ENCODE data around the gene TEDC1.
A peak's percentile ranks its signal among the peaks of the same experiment; 100 is the strongest.

The TEDC1 gene, protein sequence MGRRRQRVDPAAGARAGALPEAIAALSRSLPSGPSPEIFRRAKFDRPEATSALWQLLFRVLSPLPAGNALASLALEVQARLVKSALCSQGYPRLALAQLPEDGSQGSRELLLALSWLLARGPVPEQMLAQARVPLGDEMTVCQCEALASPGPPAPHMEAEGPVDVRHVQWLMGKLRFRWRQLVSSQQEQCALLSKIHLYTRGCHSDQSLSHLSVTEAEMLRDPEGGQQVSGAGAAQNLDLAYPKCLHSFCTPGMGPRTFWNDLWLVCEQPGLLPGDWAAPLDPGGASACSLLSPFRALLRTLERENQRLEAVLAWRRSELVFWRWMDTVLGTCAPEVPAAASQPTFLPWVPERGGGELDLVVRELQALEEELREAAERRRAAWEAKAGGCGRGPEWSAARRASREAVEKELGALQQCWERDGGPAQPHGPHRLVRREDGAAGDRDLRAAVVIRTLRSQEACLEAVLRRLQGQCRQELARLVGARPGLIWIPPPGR

DNA sequence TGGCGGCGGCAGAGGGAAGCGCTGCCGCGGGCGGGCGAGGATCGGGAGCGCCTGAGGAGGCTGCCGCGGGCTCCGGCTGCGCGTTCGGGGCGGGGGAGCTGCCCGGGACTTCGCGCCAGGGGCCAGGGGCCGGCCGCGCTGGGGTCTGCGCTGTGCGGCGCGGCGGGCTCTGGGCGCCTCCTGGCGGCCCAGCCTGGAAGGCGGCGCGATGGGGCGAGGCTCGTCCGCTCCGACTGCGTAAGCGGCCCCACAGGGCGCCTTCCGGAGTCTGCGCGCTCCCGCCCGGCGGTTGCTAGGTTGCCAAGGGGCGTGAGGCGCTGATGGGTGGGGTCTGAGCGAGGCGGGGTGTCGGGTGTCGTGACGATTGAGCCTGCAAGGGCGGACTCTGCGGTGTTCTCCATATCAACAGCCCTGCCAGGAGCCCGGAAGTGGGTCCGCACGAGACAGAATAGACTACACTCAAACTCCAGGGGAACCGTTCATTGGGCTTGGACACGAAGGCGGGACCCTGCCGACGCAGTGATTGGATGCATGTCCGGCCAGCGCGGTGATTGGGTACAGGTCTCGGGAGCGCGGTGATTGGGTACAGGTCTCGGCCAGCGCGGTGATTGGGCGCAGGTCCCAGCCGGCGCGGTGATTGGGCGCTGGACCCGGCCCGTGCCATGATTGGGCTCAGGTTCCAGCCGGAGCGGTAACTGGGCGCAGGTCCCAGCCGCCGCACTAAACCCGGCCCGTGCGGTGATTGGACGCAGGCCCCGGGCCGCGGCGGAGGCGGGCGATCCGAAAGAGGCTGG lies at the start of gene TEDC1:
TSS of gene TEDC1 (plus strand) at position 675 of the 794 bp plus-strand sequence. CDS start 130 bp downstream, outside the sequence.
- DNase-seq, result peak; percentile 98 to 99

DNA sequence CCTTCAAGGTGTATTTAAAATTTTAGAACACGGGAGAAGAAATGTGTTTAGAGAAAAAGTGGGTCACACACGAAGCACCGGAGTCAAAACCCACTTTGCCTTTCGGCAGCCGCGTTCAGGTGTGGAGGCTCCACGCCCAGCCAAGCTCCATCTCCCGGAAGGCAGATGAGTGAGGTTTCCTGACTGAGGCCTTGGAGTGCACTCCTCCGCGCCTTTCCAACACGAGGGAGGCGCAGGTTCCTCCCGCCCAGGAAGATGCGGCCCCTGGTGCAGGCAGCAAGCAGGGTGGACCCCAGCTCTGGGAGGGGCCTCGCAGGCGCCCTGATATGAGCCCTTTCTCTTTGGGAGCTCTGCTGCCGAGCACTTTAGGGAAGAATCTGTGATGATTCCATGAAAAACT lies 48.9 kb upstream of the TEDC1 start:
- no peak for DNase-seq

DNA sequence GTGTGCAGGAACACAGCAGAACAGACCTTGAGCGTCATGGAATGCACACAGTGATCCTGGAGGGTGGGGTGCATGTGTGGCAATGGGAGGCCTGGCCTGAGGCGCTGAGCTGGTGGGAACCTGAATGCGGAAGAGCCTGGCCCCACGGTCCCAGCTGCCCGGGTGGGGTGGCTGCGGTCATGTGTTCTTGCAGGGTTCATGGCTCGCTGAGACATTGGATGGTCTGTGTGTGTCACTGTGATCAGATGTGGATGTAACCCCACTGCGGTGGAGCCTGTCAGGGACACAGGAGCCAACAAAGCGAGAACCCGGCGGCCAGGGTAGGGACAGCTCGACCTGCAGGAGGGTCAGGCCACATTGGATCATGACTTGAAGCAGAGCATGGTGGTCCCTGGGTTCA lies 48.2 kb upstream of the TEDC1 start:
- DNase-seq, result no peak

DNA sequence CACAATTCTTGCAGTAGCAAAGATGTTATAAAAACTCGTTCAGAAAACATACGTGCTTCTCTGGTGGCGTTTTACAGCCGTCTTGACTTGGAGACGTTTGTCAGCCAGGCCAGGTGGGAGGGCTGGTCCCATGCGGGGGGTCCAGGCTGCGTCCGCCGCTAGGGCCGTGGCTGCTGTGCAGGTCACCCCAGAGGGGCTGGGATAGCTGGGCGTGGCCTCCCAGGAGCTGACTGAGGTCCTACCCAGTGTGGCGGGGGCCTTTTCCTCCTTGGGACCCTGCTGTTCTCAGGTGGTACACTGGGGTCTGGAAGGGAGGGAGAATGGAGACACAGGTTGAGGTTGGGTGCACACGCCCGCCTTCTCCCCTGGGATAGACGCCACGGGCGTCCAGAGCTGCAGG lies 46.2 kb upstream of the TEDC1 start:
- no peak for DNase-seq

DNA sequence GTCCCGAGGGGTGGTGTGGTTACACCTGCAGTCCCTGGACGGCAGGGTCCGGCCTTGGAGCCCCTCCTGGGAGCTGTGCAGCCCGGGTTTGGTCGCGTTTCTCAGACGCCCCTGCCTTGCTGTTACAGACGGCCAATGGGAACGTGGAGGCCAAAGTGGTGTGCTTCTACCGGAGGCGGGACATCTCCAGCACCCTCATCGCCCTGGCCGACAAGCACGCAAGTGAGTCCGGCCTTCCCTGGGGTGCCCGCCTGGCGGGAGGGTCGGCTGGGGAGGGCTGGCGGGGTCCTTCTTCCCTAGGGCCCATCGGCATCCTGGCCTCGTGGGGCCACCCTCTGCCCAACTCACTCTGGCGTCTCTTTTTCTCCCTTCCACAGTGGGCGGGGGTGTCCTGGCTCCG lies 45.8 kb upstream of the TEDC1 start:
- DNase-seq, result no peak

DNA sequence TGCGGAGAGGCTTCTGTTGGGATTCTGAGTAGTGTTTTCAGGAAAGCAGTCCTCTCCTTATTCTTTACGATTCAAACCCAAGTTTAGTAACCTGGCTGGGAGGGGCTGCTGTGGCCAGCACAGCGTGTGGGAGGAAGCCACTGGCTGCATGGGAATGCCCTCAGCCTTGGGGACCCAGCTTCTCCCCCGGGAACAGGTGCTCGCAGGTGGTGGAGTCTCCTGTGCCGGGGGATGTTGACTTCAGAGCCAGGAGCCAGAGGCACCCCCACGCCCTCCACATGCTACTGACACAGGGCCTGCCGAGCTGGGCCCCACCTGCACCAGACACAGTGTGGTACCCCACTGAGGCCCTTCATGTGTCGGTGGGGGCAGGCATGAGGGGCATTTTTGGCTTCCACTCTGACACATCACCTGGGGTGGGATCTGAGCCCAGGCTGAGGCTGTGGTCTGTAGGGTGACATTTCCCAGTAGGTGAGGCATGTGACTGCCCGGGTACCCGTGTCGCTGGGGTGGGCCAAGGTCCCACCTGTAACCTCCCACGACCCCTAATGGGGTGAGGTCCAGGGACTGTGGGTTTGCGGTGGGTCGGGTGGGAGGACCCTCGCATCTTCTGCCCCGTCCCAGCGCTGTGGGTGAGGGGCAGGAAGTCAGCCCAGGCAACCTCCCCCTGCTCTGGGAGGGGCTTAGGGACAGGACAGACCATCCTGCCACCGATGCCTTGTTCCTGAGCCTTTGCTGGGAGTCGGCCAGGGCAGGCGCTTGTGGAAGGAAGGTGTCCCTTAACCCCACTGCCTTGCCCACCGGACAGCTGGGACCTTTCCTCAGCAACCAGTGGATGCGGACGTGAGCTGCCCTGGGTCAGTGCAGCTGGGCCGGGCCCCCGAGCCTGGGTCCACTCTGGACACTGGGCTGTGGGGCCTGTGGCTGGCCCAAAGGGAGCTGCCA lies 44.9 kb upstream of the TEDC1 start:
- DNase-seq, result no peak

DNA sequence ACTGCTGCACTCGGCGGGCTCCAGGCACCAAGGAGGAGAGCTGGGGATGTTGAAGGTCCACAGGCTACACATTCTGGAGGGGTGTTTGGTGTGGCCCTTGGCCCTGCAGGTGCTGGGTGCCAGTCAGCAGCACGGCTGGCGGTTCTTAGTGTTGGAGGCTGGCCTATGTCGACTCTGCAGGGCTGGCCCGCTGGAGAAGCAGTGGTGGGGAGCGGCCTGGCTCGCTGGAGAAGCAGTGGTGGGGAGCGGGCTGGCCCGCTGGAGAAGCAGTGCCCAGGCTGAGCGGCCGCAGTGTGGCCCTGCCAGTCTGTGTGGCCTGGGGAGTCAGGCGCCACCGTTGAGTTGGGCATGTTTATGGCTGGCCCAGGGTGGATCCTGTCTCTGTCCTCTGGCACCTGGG lies 44.1 kb upstream of the TEDC1 start:
- DNase-seq, result no peak

DNA sequence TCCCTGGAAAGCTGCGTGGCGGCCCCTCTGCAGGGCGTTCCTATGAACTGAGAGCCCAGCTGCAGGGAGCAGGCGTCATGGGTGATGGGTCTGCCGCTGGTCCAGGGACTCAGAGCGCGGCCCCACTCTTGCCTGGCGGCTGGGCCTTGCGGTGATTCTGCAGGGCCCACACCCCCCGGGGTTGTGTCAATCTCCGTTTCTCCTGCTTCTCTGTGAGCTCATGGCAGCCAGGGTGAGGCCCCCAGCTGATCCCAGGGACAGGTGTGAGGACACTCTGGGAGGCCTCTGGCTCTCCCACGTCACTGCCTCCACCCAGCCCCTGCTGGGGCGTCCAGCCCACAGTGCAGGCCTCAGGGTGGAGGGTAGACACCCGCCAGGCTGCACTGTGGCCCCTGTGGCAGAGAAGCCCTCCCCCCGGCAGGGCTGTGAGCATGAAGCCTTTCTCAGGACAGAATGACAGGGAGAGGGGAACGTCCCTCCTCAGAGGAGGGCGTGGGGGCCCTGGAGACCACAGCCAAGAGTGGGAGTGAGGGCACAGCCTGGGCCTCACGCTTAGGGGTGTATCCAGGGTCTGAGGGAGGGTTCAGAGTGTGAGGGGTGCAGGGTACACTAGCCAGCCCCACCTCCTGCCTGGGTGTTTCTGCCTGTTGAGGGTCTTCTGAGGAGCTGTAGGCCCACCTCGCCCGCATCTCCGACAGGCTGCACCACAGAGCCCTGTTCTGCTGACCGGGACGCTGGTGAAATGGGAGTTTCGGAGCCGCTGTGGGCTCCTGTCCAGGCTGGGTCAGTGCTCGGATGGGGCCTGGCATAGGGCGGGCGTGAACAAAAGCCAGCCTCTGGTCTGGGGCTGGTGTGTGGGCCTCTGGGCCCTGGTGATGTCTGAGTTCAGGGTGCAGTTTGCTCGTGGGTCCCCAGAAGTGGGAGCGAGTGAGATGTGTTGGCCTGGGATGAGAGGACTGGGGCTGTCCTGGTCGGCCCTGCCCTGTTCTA lies 43.1 kb upstream of the TEDC1 start:
- no peak for DNase-seq

DNA sequence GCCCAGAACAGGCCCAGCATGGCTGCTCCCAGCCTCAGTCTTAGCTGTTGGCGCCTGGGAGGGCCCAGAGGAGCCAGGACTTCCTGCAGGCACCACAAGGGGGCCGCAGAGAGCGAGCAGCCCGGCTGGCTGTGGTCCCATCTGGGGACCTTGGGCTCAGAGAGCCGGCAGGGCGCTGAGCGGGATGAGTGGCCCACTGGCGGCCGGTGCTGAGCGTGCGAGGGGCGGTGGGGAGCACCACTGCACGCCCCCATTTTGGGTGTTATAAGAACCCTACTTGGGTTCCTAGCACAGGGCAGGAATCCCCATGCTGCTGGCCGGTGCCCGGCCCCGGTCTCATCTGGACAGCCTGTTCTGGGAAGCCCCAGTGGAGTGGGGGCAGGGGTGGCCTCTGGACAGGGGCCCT lies 42.3 kb upstream of the TEDC1 start:
- no peak for DNase-seq

DNA sequence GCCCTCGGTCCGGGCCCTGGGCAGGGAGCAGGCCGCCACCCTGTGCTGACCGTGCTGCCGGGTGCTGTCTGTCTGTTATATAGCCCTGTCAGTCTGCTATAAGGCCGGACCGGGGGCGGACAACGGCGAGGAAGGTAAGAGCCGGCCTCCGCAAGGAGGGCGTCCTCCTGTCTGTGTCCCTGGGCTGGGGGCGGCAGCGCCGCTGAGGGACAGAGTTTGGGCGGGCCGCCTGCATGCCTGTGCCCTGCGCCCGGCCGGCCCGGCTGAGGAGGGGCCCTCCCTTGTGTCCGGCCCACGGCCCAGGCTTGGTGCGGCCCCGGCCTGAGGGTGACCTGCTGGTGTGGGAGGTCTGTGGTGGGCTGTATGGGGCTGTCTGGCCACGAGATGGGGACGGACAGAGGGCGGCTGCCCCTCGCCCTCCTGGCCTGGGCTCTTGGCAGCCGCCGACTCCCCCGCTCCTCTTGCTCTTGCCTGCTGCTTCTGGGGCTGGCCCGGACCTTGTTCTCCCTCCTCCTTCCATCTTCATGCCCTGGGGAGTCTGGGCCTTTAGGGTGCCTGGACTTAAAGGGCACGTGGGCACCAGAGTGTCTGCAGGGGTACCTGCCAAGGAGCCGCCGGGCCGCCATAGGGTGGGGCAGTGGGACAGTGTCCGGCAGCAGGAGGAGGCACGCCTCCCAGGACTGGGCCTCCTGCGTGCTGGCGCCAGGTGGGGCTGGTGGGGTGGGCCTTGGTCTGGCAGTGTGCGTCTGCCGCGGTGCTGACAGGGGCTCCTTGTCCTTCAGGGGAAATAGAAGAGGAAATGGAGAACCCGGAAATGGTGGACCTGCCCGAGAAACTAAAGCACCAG lies 41.5 kb upstream of the TEDC1 start:
- no peak for DNase-seq

DNA sequence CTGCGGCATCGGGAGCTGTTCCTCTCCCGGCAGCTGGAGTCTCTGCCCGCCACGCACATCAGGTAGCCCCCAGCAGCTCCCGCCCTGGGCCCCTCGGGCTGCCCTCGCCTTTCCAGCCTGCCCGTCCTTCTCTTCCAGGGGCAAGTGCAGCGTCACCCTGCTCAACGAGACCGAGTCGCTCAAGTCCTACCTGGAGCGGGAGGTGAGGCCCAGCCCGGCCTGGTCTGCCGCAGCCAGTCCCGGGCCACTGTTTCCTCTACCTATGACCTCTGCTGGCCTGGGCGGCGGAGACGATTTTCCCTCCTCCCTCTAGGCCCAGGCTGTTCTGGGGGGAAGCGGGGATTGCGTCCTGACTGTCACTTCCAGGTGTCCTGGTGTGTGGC lies 40.9 kb upstream of the TEDC1 start:
- no peak for DNase-seq

DNA sequence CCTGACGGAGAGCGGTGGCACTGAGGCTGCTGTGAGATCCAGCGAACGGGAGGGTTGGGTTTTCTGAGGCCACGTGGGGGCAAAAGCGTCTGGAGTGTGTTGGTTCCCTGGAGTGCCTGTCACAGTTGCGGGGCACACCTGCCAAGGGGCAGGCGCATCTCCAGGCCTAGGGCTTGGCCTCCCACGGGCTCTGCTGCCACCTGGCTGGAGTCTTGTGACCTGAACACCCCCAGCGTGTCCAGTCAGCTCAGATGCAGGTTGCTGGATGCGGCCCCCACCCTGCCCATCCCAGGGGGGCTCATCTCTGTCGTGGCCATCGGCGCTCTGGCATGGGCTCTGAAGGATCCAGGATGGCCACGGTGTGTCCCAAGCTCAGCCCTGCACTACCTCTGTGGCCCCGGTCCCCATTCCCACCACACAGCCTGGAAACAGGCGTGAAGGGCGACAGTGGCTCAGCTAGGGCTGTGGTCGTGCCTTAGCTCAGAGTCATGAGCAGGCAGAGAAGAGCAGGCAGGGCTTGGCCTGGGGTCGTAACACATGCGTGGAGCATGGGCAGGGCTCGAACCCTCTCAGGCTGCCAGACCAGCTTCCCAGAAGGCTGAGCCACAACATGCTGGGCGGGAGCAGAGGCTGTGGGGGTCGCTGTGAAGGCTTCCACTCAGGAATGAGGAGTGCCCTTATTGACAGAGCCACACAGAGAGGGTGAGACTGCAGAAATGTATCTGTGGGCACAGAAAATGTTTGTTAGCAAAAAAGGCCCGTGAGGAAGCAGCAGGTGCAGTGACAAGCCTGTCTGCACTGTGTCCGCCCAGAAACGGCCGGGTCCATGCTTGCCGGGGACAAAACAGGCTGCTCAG lies 40.0 kb upstream of the TEDC1 start:
- no peak for DNase-seq

DNA sequence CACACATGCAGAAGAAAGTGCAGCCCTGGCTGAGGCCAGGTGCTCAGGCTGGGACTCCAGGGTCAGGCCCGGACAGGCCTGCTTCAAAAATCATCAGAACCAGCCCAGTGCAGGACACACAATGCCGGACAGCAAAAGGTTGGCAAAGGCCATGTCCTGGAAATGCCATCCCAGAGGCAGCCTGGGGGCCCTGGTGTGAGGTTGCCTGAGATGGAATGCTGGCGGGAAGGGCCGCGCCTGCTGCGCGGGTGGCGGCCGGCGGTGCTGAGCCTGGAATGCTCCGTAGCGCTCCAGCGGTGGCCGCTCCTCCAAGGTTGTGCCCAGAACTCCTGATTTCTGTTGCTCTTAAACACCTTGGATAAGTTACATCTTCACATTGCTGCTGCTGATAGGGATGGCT lies 38.1 kb upstream of the TEDC1 start:
- DNase-seq, result no peak

DNA sequence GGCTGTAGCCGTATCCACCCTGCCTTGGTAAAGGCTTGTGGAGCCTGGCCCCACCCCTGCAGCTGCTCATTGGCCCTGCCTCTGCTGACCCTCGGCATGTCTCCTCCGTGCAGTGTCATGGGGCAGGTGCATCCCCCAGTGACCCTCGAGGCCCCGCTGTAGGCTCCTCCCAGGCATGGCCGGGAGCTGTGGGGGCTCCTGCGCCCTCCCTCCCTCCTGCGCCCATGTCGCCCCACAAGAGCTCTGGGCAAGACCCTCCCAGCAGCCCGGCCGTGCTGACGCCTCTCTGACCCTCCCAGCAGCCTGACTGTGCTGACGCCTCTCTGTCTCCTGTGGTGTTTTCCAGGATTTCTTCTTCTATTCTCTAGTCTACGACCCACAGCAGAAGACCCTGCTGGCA lies 37.2 kb upstream of the TEDC1 start:
- DNase-seq, result no peak

DNA sequence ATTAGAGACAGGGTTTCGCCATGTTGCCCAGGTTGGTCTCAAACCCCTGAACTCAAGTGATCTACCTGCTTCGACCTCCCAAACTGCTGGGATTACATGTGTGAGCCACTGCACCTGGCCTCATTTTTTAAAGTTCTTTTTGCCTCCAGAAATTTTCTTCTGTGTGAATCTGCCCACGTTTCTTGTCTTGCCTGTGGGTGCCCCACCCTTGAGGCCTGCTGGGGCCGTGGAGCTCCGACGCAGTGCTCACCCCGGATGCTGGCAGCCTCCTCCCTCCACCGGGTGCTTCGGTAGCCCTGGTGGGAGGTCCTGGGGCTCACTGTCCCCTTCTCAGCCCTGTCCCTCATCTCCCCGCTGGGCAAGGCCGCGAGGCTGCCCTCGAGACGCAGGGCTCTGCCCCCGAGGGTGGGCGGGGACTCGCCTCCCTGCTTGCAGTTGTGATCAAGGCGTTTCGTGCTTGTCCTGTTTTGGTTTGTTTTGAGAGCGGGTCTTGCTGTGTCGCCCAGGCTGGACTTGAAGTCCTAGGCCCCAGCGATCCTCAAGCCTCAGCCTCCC lies 35.9 kb upstream of the TEDC1 start:
- DNase-seq, result no peak

DNA sequence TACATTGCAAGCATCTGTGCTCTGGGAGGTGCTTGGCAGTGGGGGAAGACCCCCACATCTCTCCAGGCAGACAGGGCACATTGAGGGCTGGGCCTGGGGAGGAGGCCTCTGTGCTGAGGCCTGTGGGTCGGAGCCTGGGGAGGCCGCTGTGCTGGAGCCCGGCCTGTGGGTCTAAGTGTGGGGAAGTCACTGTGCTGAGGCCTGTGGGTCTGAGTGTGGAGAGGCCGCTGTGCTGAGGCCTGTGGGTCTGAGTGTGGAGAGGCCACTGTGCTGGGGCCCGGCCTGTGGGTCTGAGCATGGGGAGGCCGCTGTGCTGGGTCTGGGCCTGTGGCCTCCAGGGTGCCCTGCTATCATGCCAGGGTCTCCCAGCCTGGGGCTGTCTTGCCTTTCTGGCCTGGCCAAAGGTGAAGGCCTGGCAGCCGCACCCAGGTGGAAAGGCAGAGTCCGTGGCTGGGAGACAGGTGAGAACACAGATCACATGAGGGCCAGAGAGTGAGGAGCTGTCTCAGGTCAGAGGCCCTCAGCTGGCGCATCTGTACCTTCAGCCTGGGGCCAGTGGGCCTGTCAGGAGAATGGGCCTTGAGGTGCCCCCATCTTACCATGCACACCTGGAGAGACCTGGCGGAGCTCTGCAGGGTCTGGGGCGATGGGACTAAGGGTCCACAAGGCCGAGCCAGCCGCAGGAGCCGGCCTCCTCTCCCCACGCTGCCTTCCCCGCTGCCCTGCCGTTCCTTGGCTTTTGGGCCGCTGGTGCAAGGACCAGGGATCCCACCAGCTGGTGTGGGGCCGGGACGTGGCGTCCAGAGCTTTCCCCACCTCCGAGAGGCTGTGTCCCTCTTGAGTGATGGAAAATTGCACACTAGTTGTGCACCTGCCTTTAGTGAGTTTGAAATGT lies 35.0 kb upstream of the TEDC1 start:
- no peak for DNase-seq

DNA sequence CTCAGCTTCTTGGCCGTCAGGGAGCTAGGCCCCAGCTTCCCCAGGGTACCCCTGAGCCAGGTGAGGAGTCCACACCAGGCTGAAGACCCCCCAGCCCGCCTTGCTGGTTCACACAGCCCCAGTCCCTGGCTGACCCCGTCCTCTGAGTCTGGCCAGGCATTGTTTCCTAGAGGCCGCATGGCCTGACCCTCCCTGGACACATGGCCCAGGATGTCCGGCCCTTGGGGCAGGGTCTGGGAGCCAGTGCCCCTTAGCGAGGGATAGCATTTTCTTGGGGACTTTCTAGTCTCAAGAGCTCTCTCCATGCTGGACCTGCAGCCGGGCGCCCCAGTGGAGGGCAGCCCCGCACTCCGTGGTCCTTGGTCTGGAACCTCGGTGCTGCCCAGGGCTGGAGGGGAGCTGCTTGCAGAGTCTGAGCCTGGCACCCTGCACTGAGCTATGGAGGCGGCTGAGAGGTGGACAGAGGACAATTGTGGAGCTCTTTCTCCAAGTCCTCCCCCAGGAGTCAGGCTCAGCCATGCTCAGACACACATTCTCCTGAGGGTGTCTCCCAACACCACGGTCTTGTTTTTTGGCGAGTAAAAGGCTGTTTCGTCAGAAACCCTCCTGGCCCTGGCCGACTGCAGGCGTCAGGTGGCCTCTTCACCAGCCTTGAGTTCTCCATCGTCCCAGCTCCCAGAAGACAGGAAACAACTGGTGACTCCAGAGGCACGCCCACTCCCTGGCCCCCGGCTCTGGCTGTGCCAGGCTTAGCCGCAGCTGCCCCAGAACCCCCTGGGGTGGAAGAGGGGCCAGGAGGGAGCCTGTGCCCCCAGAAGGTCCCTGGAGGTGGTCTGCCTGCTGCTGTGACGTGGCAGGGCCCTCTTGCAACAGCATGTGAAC lies 34.1 kb upstream of the TEDC1 start:
- no peak for DNase-seq

All from cerebellar nuclear complex (tissue), 1 donor.